Glutamatergic neuron (in vitro differentiated cells): Measurements from ENCODE around the gene MYO9B. TPM values are rescaled to one million over a fixed set of nuclear protein-coding genes. Genes with fewer than 3 reads are reported as not detected.
A peak's percentile ranks its signal among the peaks of the same experiment; 100 is the strongest.

Experiments
- DNase-seq: peaks from one replicate; pipeline ENCODE4 v3.0.0; 2022
- H3K27ac Mint-ChIP-seq: one replicate; pipeline ENCODE4 v1.8.0; 2020; ENCODE audit warnings: mild to moderate bottlenecking, mixed read lengths, inconsistent platforms; ENCODE audit not compliant: unreplicated experiment
- H3K27me3 Mint-ChIP-seq: one replicate; pipeline ENCODE4 v1.8.0; 2020; ENCODE audit warnings: mild to moderate bottlenecking, moderate library complexity, mixed read lengths, inconsistent platforms; ENCODE audit not compliant: unreplicated experiment
- H3K36me3 Mint-ChIP-seq: one replicate; pipeline ENCODE4 v1.8.0; 2020; ENCODE audit warnings: mild to moderate bottlenecking, mixed read lengths, inconsistent platforms; ENCODE audit not compliant: unreplicated experiment
- H3K4me1 Mint-ChIP-seq: one replicate; pipeline ENCODE4 v1.8.0; 2020; ENCODE audit warnings: mild to moderate bottlenecking, low read depth, mixed read lengths, inconsistent platforms; ENCODE audit not compliant: unreplicated experiment
- H3K4me3 Mint-ChIP-seq: one replicate; pipeline ENCODE4 v1.8.0; 2020; ENCODE audit warnings: mild to moderate bottlenecking, mixed read lengths, inconsistent platforms; ENCODE audit not compliant: unreplicated experiment
- H3K9me3 Mint-ChIP-seq: one replicate; pipeline ENCODE4 v1.8.0; 2020; ENCODE audit warnings: mild to moderate bottlenecking, moderate library complexity, mixed read lengths, inconsistent platforms; ENCODE audit not compliant: unreplicated experiment
- CTCF ChIP-seq: fragments of 200-600 bp; sonication (generic); IDR thresholded peaks from one replicate; pipeline ENCODE4 v1.5.0; 2021; ENCODE audit not compliant: partially characterized antibody, unreplicated experiment
- total RNA-seq: library from RNA; stranded (reverse); fragmentation: NEBNext Ultra II Directional; extraction: Animal tissue kit (Norgen Biotek cat#: 25700); gene quantifications from one replicate; pipeline ENCODE4 v1.2.1, GENCODE V29; 2021; ENCODE audit not compliant: unreplicated experiment

The MYO9B gene
- total RNA-seq, 1 donor from 2014 or later: 237 TPM

GRCh38 chr19:17202713-17203112, 127.1 kb downstream of the MYO9B start:
- no peak for DNase-seq
- TF ChIP-seq CTCF: no peak
- H3K4me3 Mint-ChIP-seq: no peak overlapping the region
- peaks cover 4% of the 10 kb centered on the region for H3K9me3 Mint-ChIP-seq
- no peaks in the 10 kb centered on the region for H3K4me1 Mint-ChIP-seq
- peaks cover 9% of the 10 kb centered on the region for H3K27me3 Mint-ChIP-seq
- peaks cover 12% of the 10 kb centered on the region for H3K36me3 Mint-ChIP-seq
- no peak overlapping the region for H3K27ac Mint-ChIP-seq

GRCh38 chr19:17205237-17206140, 129.9 kb downstream of the MYO9B start:
- H3K4me1 Mint-ChIP-seq: peaks cover 4% of the 10 kb centered on the region
- peak; percentile 66 for TF ChIP-seq CTCF
- H3K4me3 Mint-ChIP-seq: no peak overlapping the region
- H3K9me3 Mint-ChIP-seq: peaks cover 7% of the 10 kb centered on the region
- no peak overlapping the region for H3K27ac Mint-ChIP-seq
- H3K36me3 Mint-ChIP-seq: peaks cover 5% of the 10 kb centered on the region
- H3K27me3 Mint-ChIP-seq: peaks cover 7% of the 10 kb centered on the region
- peak; percentile 63 for DNase-seq

GRCh38 chr19:17206736-17207581, 131.4 kb downstream of the MYO9B start:
- Mint-ChIP-seq H3K4me1 (peaks cover 4% of the 10 kb centered on the region), H3K27ac (no peak overlapping the region), H3K27me3 (peaks cover 7% of the 10 kb centered on the region), H3K9me3 (peaks cover 4% of the 10 kb centered on the region), H3K4me3 (no peak overlapping the region), H3K36me3 (peaks cover 2% of the 10 kb centered on the region)
- TF ChIP-seq CTCF: no peak
- DNase-seq: no peak

- no peaks in the 10 kb centered on the region for H3K36me3 Mint-ChIP-seq
- H3K4me3 Mint-ChIP-seq: no peak overlapping the region
- peaks cover 3% of the 10 kb centered on the region for H3K9me3 Mint-ChIP-seq
- TF ChIP-seq CTCF: no peak
- peak overlapping the region; percentile 28 for H3K27ac Mint-ChIP-seq
- DNase-seq: peak; percentile 72
- peaks cover 5% of the 10 kb centered on the region for H3K4me1 Mint-ChIP-seq
- H3K27me3 Mint-ChIP-seq: peaks cover 7% of the 10 kb centered on the region
Measured at GRCh38 chr19:17209126-17210036, 133.8 kb downstream of the MYO9B start.
